NCI-H2171 treated with DMSO at 0.1 percent for 48 hours (cell line): Measurements from ENCODE around the gene SQSTM1.
"Not testable (repeated sequence)": the region's sequence is repeated elsewhere in the genome, so short reads cannot be mapped to it uniquely, and the experiment has no call there.

Experiments
- DNase-seq: peaks from one replicate; lab custom pipeline; 2025; lab: John Stamatoyannopoulos, UW

The SQSTM1 gene

DNA sequence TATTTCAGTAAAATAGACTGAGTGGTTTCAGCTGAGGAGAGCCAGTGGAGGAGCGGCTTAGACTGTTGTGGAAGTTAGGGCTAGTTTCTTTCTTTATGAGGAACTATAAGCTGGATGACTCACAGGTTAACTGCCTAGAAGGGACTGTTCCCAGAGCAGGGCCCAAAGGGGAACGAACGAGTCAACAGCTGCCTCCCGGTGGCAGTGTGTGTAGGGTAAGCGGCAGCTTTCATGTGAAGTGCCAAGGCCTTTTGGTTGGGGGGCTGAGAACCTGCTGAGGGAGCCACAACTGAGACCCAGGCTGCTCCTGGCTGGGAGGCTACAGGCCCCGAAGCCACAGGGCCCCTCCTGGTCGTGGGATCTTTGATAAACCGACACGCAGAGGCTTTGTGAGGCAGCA, 7.0 kb downstream of the SQSTM1 start:
- DNase-seq, result no peak

DNA sequence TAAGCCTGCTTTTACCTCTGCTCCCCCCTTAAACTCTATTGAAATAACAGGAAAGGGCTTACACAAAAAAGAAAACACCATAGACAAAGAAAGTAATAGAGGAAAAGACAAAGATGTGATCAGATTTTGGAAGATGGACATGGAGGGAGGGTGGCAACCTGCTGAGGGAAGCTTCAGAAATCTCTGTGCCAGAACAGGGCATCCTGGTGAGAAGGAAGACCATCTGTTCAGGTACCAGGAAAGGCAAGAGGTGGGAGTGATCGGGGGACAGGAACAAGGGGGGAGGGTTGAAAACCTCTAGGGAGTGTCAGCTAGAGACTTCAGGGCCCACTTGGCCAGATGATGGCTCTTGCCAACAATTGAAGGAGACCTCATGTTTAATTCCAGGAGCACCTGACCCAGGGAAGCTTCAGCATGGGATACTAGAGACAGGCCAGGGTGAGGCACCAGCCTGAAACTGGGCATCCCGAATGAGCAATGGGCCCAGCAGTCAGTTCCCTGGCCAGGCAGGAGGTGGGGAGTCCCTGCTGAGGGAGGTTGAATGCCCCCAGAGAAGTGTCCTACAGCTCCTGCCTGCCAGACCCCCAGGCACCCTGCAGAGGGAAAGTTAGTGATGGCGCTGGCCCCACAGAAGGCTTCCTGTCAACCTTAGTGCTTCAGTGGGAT, 8.2 kb downstream of the SQSTM1 start:
- DNase-seq, result peak; percentile 27

- no peak for DNase-seq
Measured at GRCh38 chr5:179829732-179830435, 9.2 kb downstream of the SQSTM1 start.

DNA sequence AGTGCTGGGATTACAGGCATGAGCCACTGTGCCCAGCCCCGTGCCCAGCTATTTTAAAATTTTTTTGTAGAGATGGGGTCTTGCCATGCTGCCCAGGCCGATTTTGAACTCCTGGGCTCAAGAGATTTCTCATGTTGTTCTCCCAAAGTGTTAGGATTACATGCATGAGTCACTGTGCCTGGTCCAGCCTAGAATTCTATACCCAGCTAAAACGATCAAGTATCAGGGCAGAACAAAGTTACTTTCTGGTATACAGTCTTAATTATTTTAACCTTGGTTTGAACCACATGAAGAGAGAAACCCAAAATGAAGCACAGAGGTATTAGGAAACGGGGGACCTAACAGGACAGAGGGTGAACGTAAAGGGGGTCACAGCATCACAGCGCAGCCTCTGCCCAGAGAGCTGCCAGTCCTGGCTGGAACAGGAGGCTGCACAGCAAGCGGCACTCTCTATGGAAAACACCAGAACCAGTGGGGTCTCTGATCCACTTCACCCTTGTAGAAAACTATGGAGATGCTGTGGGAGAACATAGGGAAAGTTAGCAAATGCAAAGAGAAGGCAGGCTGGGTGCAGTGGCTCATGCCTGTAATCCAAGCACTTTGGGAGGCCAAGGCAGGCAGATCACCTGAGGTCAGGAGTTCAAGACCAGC, 10.2 kb downstream of the SQSTM1 start:
- DNase-seq, result no peak

- DNase-seq, result no peak
Measured at GRCh38 chr5:179832039-179832745, 11.5 kb downstream of the SQSTM1 start.

- no peak for DNase-seq
Measured at GRCh38 chr5:179833056-179833708, 12.5 kb downstream of the SQSTM1 start.

GRCh38 chr5:179833709-179834070, 13.0 kb downstream of the SQSTM1 start:
- no peak for DNase-seq

DNA sequence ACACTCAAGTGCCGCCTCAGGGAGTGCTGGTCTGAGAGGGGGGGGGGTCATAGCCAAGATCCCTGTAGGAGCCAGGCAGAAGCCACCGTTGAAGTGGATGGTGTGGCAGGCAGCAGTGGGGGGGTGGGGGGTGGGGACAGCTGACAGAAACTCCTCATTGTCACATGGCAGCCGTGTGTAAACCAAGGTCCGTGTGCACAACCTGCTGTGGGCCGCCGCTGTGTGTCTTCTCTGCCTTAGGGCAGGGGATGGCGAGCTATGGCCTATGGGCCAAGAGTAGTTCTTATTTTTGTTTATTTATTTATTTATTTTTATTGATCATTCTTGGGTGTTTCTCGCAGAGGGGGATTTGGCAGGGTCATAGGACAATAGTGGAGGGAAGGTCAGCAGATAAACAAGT, 13.4 kb downstream of the SQSTM1 start:
- DNase-seq, result no peak

DNA sequence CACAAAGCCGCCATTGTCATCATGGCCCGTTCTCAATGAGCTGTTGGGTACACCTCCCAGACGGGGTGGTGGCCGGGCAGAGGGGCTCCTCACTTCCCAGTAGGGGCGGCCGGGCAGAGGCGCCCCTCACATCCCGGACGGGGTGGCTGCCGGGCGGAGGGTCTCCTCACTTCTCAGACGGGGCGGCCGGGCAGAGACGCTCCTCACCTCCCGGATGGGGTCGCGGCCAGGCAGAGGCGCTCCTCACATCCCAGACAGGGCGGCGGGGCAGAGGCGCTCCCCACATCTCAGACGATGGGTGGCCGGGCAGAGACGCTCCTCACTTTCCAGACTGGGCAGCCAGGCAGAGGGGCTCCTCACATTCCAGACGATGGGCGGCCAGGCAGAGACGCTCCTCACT, 14.2 kb downstream of the SQSTM1 start:
- not testable (repeated sequence) for DNase-seq

DNA sequence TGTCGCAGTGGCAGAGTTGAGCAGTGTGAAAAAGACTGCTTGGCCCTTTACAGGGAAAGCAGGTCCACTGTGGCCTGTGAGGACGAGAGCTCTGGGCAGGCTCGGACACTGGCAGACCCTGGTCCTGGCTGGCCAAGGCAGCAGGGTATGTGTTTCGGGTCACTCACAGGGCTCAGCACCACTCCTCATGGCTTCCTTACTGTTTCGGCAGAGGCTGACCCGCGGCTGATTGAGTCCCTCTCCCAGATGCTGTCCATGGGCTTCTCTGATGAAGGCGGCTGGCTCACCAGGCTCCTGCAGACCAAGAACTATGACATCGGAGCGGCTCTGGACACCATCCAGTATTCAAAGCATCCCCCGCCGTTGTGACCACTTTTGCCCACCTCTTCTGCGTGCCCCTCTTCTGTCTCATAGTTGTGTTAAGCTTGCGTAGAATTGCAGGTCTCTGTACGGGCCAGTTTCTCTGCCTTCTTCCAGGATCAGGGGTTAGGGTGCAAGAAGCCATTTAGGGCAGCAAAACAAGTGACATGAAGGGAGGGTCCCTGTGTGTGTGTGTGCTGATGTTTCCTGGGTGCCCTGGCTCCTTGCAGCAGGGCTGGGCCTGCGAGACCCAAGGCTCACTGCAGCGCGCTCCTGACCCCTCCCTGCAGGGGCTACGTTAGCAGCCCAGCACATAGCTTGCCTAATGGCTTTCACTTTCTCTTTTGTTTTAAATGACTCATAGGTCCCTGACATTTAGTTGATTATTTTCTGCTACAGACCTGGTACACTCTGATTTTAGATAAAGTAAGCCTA, 15.7 kb downstream of the SQSTM1 start:
- DNase-seq, result no peak

- DNase-seq, result no peak
Measured at GRCh38 chr5:179837076-179838011, 16.6 kb downstream of the SQSTM1 start.

DNA sequence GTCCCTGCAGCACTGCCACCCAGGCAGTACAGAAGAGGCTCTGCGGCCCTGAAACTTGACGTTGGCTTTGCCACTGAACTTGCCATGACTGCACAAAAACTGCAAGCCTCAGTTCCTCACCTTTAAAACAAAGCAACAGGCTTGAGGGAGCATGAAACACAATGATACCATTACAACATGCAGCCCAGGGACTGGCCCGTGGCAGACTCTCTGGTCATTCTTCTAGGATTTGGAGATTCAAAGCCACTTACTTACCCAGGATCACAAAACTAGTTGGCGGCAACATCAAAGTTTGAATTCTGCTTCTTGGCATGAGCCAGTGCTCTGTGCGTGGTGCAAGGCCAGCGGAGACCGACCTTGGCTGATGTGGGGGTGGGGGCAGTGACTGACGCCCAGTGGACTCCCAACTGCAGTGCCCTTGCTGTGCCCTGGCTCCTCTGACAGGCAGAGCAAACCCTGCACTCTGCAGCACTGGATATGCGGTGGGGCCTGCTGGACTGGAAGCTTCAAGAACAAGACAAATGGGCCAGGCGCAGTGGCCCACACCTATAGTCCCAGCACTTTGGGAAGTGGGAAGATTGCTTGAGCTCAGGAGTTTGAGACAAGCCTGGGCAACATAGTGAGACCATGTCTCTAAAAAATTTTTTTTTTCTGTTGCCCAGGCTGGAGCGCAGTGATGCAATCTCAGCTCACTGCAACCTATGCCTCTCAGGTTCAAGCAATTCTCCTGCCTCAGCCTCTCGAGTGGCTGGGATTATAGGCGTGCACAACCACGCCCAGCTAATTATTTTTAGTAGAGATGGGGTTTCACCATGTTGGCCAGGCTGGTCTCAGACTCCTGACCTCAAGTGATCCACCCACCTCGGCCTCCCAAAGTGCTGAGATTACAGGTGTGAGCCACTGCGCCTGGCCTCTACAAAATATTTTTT, 18.9 kb downstream of the SQSTM1 start:
- no peak for DNase-seq

GRCh38 chr5:179840321-179840720, 19.6 kb downstream of the SQSTM1 start:
- DNase-seq, result no peak

GRCh38 chr5:179840766-179841165, 20.1 kb downstream of the SQSTM1 start:
- DNase-seq, result no peak

GRCh38 chr5:179841621-179842020, 20.9 kb downstream of the SQSTM1 start:
- no peak for DNase-seq

- DNase-seq, result no peak
Measured at GRCh38 chr5:179852993-179853547, 32.4 kb downstream of the SQSTM1 start.

DNA sequence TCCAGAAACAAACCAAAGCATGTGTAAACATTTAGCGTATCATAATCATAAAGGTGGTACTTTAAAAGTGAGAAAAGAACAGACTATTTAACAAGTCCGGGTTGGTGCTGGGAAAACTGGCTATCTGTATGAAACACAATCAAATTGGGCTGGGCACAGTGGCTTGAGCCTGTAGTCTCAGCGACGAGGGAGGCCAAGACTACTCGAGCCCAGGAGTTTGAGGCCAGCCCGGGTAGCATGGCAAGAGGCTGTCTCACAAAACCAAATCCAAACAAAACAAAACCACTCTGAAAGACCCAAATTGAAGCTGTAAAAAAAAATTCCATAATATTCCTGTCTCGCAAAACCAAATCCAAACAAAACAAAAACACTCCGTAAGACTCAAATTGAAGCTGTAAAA, 33.7 kb downstream of the SQSTM1 start:
- no peak for DNase-seq

DNA sequence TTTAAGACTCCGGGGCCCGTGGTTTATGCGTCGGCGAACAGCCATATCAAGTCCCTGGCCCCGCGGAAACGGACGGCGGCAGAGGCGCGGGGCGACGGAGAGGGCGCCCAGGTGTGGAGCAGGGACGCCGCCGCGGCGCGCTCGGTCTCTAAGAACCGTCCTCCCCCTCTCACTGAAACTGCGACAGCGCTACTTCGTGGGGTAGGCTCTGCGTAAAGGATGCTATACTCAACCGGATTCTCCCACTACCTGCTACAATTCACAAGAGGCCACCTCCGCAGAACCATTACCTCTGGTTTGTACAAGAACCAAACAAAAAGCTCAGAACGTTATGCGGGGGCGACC, 37.5 kb downstream of the SQSTM1 start:
- no peak for DNase-seq
